SW 1271 (cell line): ENCODE measurements around the gene LCE1C.

Experiments used
- DNase-seq, 2 experiments: peaks; one replicate each; lab custom pipeline; 2025; lab: John Stamatoyannopoulos, UW

Gene LCE1C

GRCh38 chr1:152759453-152760173, 46.8 kb downstream of the LCE1C start:
- no peak for DNase-seq

- no peak for DNase-seq
Measured at GRCh38 chr1:152758636-152759035, 47.8 kb downstream of the LCE1C start.

- no peak for DNase-seq
Measured at GRCh38 chr1:152757747-152758146, 48.7 kb downstream of the LCE1C start, which contains the start of gene KPRP. Gene KPRP, plus strand, starts transcription at chr1:152758025. Its CDS starts 1,564 bp downstream, at chr1:152759589.

- DNase-seq: no peak
Measured at GRCh38 chr1:152756872-152757271, 49.6 kb downstream of the LCE1C start.
